MM.1S (cell line): ENCODE measurements around the gene DENND5A.

Experiments
- CTCF ChIP-seq: fragments of 300-600 bp; sonication (generic); IDR thresholded peaks from 2 replicates; pipeline ENCODE4 v1.5.1; 2016; ENCODE audit warnings: antibody characterized with exemption, low read length, mixed read lengths
- EZH2 ChIP-seq: fragments of 300-600 bp; sonication (generic); optimal IDR thresholded peaks from 2 replicates; pipeline ENCODE3; 2017; ENCODE audit warnings: low read depth, mild to moderate bottlenecking, antibody characterized with exemption, low read length, mixed read lengths
- EZH2phosphoT487 ChIP-seq: fragments of 300-600 bp; sonication (generic); IDR thresholded peaks from 2 replicates; pipeline ENCODE4 v1.6.1; 2018; ENCODE audit warnings: antibody characterized with exemption, low read length

- TF ChIP-seq CTCF, result no peak
- no peak for TF ChIP-seq EZH2
- no peak for TF ChIP-seq EZH2phosphoT487
Observed at GRCh38 chr11:9277176-9277575, 12.0 kb upstream of the DENND5A start.
